Measurements from ENCODE around the gene FER. TPM values are rescaled to one million over a fixed set of nuclear protein-coding genes. Genes with fewer than 3 reads are reported as not detected.

Gene FER
- total and polyA plus RNA-seq, 9 of the 15 experiments (the other 6 are each of a cell fraction or from before 2014, with no cell fraction given) = 6.7 to 18.2 (median 8.9) TPM

DNA sequence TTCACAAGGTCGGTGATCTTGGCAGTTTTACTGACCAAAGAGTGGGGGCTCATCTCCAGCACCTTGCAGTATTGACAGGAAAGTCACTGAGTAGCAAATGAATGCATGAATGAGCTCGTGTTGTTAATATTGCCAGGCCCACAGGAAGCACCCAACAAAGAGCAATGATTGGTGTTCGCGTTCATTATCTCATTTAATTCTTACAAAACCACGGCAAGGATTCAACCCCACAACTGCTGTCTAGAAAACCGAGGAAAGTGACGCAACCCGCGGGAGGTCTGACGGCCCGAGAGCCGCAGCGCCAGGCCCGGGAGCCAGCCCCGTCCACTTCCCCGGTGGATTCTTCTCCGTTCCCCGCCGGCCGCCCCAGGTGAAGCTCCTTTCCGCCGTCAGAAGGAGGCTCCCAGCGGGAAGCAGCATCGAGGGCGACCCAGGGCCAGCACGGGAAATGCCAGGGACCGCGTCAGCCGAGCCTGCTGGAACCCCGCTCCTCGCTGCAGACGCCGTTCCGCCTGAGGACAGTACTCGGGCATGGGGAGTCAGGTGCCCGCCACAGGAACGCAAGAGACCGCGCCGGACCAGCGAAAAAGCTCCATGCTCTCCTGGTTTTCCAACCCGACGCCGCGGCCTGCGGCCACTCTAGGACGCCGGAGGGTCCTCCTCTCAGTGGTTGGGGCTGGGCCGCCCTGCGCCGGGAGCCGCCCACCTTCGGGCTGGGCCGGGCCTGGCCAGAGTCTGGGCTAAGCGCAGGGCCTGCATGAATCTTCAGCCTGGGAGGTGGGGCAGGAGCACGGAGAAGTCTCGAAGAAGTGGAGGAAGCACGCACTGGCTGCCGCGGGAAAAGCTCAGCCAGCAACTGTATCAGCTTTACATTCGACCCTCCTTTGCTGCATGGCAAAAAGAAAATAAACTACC lies 19.8 kb upstream of the FER start (continued):
- TF ChIP-seq MAZ (CRISPR knock-in tag; conservative IDR thresholded peaks at IDR 0.05 in 1 of 2, IDR thresholded peaks at IDR 0.05 in 1 of 2) (peak; percentile 79), TCF3 (CRISPR knock-in tag; IDR thresholded peaks at IDR 0.05) (peak; percentile 10; the same call in 1 of the 2 replicates), CREB5 (CRISPR knock-in tag; IDR thresholded peaks at IDR 0.05) (no peak), NELFE (IDR thresholded peaks at IDR 0.05; ENCODE audit: insufficient read depth, insufficient read length) (no peak), ZNF395 (CRISPR knock-in tag; IDR thresholded peaks at IDR 0.05) (no peak), SRF (CRISPR knock-in tag; IDR thresholded peaks at IDR 0.05) (no peak), EWSR1 (IDR thresholded peaks at IDR 0.05; ENCODE audit: borderline replicate concordance, low read depth, partially characterized antibody) (no peak), COPS2 (conservative IDR thresholded peaks at IDR 0.05) (no peak), CUX1 (CRISPR knock-in tag; IDR thresholded peaks at IDR 0.05) (no peak), ZNF24 (IDR thresholded peaks at IDR 0.05) (peak; percentile 91), ZNF668 (CRISPR knock-in tag; IDR thresholded peaks at IDR 0.05) (no peak), SIRT6 (IDR thresholded peaks at IDR 0.05; ENCODE audit: low read depth, low read length) (no peak)
- TF ChIP-seq, protein P1, sequence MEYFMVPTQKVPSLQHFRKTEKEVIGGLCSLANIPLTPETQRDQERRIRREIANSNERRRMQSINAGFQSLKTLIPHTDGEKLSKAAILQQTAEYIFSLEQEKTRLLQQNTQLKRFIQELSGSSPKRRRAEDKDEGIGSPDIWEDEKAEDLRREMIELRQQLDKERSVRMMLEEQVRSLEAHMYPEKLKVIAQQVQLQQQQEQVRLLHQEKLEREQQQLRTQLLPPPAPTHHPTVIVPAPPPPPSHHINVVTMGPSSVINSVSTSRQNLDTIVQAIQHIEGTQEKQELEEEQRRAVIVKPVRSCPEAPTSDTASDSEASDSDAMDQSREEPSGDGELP (CRISPR knock-in tag; IDR thresholded peaks at IDR 0.05; ENCODE audit: borderline replicate concordance) = peak; percentile 84
- TF ChIP-seq, protein P2, sequence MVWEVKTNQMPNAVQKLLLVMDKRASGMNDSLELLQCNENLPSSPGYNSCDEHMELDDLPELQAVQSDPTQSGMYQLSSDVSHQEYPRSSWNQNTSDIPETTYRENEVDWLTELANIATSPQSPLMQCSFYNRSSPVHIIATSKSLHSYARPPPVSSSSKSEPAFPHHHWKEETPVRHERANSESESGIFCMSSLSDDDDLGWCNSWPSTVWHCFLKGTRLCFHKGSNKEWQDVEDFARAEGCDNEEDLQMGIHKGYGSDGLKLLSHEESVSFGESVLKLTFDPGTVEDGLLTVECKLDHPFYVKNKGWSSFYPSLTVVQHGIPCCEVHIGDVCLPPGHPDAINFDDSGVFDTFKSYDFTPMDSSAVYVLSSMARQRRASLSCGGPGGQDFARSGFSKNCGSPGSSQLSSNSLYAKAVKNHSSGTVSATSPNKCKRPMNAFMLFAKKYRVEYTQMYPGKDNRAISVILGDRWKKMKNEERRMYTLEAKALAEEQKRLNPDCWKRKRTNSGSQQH (CRISPR knock-in tag; IDR thresholded peaks at IDR 0.05) = no peak
